Activated naive CD4-positive, alpha-beta T cell treated with anti-CD3 and anti-CD28 coated beads, Interleukin-2, amount 50 U/mL, for 24 hours (primary cell): Measurements from ENCODE around the gene PPM1D.
"Not testable (repeated sequence)": the region's sequence is repeated elsewhere in the genome, so short reads cannot be mapped to it uniquely, and the experiment has no call there.

ENCODE experiments used
- H3K27ac Mint-ChIP-seq: one replicate; pipeline ENCODE4 v1.8.0; 2021; ENCODE audit warnings: mild to moderate bottlenecking, mixed read lengths
- H3K27me3 Mint-ChIP-seq: one replicate; pipeline ENCODE4 v1.8.0; 2021; ENCODE audit warnings: mixed read lengths
- H3K36me3 Mint-ChIP-seq: one replicate; pipeline ENCODE4 v1.8.0; 2021; ENCODE audit warnings: mixed read lengths
- H3K4me1 Mint-ChIP-seq: one replicate; pipeline ENCODE4 v1.8.0; 2021; ENCODE audit warnings: mixed read lengths
- H3K4me3 Mint-ChIP-seq: one replicate; pipeline ENCODE4 v1.8.0; 2021; ENCODE audit warnings: mild to moderate bottlenecking, mixed read lengths
- H3K9me3 Mint-ChIP-seq: one replicate; pipeline ENCODE4 v1.8.0; 2021; ENCODE audit warnings: mixed read lengths

Gene PPM1D

DNA sequence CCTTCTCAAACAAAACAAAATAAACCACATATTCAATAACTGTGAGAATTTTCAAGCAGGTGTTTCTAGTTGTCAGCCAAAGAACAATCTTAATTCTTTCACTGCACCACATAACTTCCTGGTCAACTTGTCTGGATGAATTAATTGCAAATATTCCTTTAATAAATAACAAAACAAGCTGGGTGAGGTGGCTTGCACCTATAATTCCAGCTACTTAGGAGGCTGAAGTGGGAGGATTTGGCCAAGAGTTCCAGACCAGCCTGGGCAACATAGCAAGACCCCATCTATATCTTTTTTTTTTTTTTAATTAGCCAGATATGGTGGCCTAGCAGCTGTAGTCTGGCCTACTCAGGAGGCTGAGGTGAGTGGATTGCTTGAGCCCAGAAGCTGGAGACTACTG, 17.0 kb upstream of the PPM1D start:
- no peak overlapping the region for H3K27ac Mint-ChIP-seq
- no peaks in the 10 kb centered on the region for H3K9me3 Mint-ChIP-seq
- H3K27me3 Mint-ChIP-seq = no peaks in the 10 kb centered on the region
- no peak overlapping the region for H3K4me3 Mint-ChIP-seq
- H3K36me3 Mint-ChIP-seq = no peaks in the 10 kb centered on the region
- no peaks in the 10 kb centered on the region for H3K4me1 Mint-ChIP-seq

GRCh38 chr17:60585887-60586286, 14.1 kb upstream of the PPM1D start:
- Mint-ChIP-seq H3K4me3 (no peak overlapping the region), H3K4me1 (no peaks in the 10 kb centered on the region), H3K27me3 (no peaks in the 10 kb centered on the region), H3K9me3 (no peaks in the 10 kb centered on the region), H3K36me3 (no peaks in the 10 kb centered on the region), H3K27ac (no peak overlapping the region)

DNA sequence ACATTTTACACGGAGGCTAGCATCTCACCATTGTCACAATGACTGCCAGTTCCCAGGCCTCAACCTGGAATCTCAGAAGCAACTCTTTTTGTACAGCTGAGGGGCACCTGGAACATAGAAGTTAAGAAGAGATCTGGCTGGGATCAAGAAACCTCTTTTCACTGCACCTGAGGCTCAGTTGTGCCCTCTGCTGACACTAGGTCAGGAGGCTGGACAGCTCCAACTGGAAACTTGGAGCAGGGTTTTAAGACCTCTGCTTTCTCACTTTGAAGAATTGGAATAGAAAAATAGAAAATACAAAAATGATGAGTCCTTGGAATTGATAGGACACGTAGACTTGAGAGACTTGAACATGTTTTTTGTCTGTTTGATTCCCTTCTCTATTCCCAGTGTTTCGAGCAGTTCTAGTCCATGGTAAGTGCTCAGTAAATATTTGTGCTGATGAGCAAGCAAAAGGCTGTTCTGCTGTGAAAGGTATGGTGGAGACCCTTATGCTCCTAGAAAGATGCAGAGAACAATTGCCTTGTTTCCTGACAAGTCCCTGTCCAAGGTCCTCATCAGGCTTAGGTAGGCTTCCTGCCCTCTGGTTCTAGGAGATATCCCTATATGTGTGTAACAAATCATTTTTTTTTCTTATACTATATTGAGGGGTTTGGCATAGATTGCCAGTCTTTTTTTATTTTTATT, 13.6 kb upstream of the PPM1D start:
- Mint-ChIP-seq H3K4me1 (no peaks in the 10 kb centered on the region), H3K9me3 (no peaks in the 10 kb centered on the region), H3K27me3 (no peaks in the 10 kb centered on the region), H3K36me3 (no peaks in the 10 kb centered on the region), H3K4me3 (no peak overlapping the region), H3K27ac (no peak overlapping the region)

- no peak overlapping the region for H3K4me3 Mint-ChIP-seq
- no peaks in the 10 kb centered on the region for H3K9me3 Mint-ChIP-seq
- H3K4me1 Mint-ChIP-seq = no peaks in the 10 kb centered on the region
- H3K36me3 Mint-ChIP-seq = no peaks in the 10 kb centered on the region
- H3K27ac Mint-ChIP-seq = no peak overlapping the region
- H3K27me3 Mint-ChIP-seq = no peaks in the 10 kb centered on the region
Observed at GRCh38 chr17:60590070-60590469, 9.9 kb upstream of the PPM1D start.

DNA sequence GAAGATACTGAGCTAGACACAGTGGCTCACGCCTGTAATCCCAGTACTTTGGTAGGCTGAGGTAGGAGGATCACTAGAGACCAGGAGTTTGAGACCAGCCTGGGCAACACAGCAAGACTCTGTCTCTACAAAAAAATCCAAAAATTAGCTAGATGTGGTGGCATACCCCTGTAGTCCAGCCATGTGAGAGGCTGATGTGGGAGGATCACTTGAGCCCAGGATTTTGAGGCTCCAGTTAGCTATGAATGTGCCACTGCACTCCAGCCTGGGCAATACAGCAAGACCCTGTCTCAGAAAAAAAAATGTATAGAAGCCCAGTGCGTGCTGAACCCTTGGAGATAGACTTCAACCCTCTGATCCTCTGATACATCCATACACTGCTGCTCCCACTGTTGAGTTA, 7.2 kb upstream of the PPM1D start:
- no peaks in the 10 kb centered on the region for H3K36me3 Mint-ChIP-seq
- H3K4me1 Mint-ChIP-seq = no peaks in the 10 kb centered on the region
- no peaks in the 10 kb centered on the region for H3K9me3 Mint-ChIP-seq
- H3K4me3 Mint-ChIP-seq = no peak overlapping the region
- H3K27ac Mint-ChIP-seq = no peak overlapping the region
- H3K27me3 Mint-ChIP-seq = no peaks in the 10 kb centered on the region

DNA sequence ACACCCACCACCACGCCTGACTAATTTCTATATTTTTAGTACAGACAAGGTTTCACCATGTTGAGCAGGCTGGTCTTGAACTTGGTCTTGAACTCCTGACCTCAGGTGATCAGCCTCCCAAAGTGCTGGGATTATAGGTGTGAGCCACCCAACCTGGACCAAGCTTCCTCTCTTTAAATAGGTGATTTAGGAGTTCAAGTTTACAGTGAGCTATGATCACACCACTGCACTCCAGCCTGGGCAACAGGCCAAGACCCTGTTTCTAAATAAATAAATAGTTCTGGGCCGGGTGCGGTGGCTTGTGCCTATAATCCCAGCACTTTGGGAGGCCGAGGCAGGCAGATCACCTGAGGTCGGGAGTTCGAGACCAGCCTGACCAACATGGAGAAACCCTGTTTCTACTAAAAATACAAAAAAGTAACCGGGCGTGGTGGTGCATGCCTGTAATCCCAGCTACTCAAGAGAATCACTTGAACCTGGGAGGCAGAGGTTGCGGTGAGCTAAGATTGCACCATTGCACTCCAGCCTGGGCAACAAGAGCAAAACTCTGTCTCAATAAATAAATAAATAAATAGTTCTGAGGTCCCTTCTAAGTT, 6.5 kb upstream of the PPM1D start:
- not testable (repeated sequence) for H3K36me3 Mint-ChIP-seq, H3K27me3 Mint-ChIP-seq, H3K9me3 Mint-ChIP-seq, H3K4me3 Mint-ChIP-seq, H3K4me1 Mint-ChIP-seq, H3K27ac Mint-ChIP-seq

- not testable (repeated sequence) for H3K9me3 Mint-ChIP-seq, H3K27ac Mint-ChIP-seq, H3K27me3 Mint-ChIP-seq, H3K4me3 Mint-ChIP-seq, H3K36me3 Mint-ChIP-seq, H3K4me1 Mint-ChIP-seq
Observed at GRCh38 chr17:60594170-60594569, 5.8 kb upstream of the PPM1D start.

- no peak overlapping the region for H3K27ac Mint-ChIP-seq
- no peaks in the 10 kb centered on the region for H3K9me3 Mint-ChIP-seq
- H3K4me1 Mint-ChIP-seq = peaks cover 6% of the 10 kb centered on the region
- no peaks in the 10 kb centered on the region for H3K27me3 Mint-ChIP-seq
- H3K36me3 Mint-ChIP-seq = no peaks in the 10 kb centered on the region
- no peak overlapping the region for H3K4me3 Mint-ChIP-seq
Observed at GRCh38 chr17:60594734-60595133, 5.3 kb upstream of the PPM1D start.

DNA sequence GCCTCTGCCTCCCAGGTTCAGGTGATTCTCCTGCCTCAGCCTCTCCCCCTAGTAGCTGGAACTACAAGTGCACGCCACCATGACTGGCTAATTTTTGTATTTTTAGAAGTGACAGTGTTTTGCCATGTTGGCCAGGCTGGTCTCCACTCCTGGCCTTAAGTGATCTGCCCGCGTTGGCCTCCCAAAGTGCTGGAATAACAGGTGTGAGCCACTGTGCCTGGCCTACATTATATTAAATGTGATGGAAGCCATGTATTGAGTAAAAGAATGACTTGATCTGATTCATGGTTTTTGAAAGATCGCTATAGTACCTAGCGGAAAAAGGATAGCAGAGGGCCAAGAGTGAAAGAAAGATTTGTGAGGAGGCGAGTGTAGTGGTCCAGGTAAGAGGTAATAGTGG, 2.7 kb upstream of the PPM1D start:
- Mint-ChIP-seq H3K4me3 (no peak overlapping the region), H3K36me3 (no peaks in the 10 kb centered on the region), H3K9me3 (no peaks in the 10 kb centered on the region), H3K27ac (no peak overlapping the region), H3K27me3 (no peaks in the 10 kb centered on the region), H3K4me1 (peaks cover 13% of the 10 kb centered on the region)

GRCh38 chr17:60598001-60598736, 1.8 kb upstream of the PPM1D start:
- Mint-ChIP-seq H3K36me3 (no peaks in the 10 kb centered on the region), H3K4me1 (peaks cover 18% of the 10 kb centered on the region), H3K27ac (no peak overlapping the region), H3K27me3 (no peaks in the 10 kb centered on the region), H3K4me3 (peak overlapping the region; percentile 54), H3K9me3 (no peaks in the 10 kb centered on the region)

- no peaks in the 10 kb centered on the region for H3K36me3 Mint-ChIP-seq
- H3K27me3 Mint-ChIP-seq = no peaks in the 10 kb centered on the region
- peaks cover 28% of the 10 kb centered on the region for H3K4me1 Mint-ChIP-seq
- H3K9me3 Mint-ChIP-seq = no peaks in the 10 kb centered on the region
- peak overlapping the region; percentile 98 for H3K4me3 Mint-ChIP-seq
- peak overlapping the region; percentile 97 for H3K27ac Mint-ChIP-seq
Observed at GRCh38 chr17:60599220-60599619, 773 bp upstream of the PPM1D start.

- H3K4me1 Mint-ChIP-seq = peaks cover 33% of the 10 kb centered on the region
Observed at GRCh38 chr17:60600490-60601446, 775 bp downstream of the PPM1D start.

DNA sequence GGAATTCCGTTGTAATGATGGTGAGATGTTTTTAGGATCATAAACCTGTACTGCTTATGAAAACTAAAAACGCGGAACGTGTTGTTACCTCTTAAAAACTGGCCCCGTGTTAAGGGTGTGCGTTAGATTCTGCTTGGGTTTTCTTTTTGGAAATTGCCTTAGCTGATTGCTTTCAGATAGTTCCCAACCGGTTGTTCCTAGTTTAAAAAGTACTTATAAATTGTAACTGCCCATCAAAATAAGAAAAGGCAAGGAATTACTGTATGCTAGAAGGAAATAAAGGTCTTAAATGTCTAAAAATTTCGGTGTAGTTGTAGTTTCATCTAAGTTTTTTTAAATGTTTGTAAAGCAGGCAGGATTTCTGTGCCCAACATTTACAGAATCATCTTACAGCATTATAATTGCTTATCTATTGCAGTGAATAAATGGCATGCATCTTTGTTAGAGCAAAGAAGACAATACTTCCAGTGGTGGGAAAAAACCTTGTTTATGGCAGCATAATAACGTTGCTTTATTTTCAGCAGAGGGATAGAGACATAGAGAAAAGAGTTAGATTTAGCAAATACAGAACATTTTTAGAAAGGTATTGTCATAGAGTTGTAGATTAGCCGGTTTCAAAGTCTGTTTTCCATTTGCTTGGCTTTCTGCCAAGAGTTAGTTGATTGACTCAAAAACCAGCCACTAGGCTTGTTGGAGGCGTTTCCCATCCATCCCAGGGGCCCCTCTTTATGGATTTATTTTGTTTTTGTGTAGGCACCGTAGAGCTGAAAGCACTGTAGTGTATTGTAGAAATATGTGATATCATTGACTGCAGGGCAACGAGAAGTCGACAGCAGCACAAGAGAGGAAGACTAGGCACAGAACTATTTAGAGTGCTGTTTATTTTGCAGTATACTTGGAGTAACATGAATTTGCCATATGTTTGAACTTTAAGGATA, 1.7 kb downstream of the PPM1D start:
- H3K4me3 Mint-ChIP-seq = peak overlapping the region; percentile 96
- H3K36me3 Mint-ChIP-seq = no peaks in the 10 kb centered on the region
- H3K27ac Mint-ChIP-seq = peak overlapping the region; percentile 52
- no peaks in the 10 kb centered on the region for H3K9me3 Mint-ChIP-seq
- peaks cover 42% of the 10 kb centered on the region for H3K4me1 Mint-ChIP-seq
- no peaks in the 10 kb centered on the region for H3K27me3 Mint-ChIP-seq

More at GRCh38 chr17:60600490-60601446, 775 bp downstream of the PPM1D start:
- Mint-ChIP-seq H3K27ac (peak overlapping the region; percentile 66), H3K4me3 (peak overlapping the region; percentile 98), H3K9me3 (no peaks in the 10 kb centered on the region), H3K36me3 (no peaks in the 10 kb centered on the region), H3K27me3 (no peaks in the 10 kb centered on the region)

GRCh38 chr17:60602385-60602742, 2.4 kb downstream of the PPM1D start:
- Mint-ChIP-seq H3K4me1 (peaks cover 43% of the 10 kb centered on the region), H3K4me3 (peak overlapping the region; percentile 96), H3K36me3 (no peaks in the 10 kb centered on the region), H3K27ac (no peak overlapping the region), H3K27me3 (no peaks in the 10 kb centered on the region), H3K9me3 (no peaks in the 10 kb centered on the region)

- Mint-ChIP-seq H3K4me3 (peak overlapping the region; percentile 96), H3K4me1 (peaks cover 48% of the 10 kb centered on the region), H3K27ac (no peak overlapping the region), H3K9me3 (no peaks in the 10 kb centered on the region), H3K36me3 (no peaks in the 10 kb centered on the region), H3K27me3 (no peaks in the 10 kb centered on the region)
Observed at GRCh38 chr17:60602871-60603270, 2.9 kb downstream of the PPM1D start.
